SK-N-SH (cell line): ENCODE results near the gene B3GAT3. TPM values are rescaled to one million over a fixed set of nuclear protein-coding genes. Genes with fewer than 3 reads are reported as not detected.
"Not testable (repeated sequence)": the region's sequence is repeated elsewhere in the genome, so short reads cannot be mapped to it uniquely, and the experiment has no call there.

Source experiments
- CTCF ChIA-PET: fragments of 300-600, 350-600 bp; formaldehyde crosslinking; extraction: SDS; loops from one replicate; lab custom pipeline; 2021; lab: Yijun Ruan, JAX
- POLR2A ChIA-PET: fragments of 350-600 bp; sonication (Branson Sonifier 250); formaldehyde crosslinking; extraction: SDS; loops from one replicate; lab custom pipeline; 2020; ENCODE audit warnings: antibody characterized with exemption, inconsistent platforms; lab: Yijun Ruan, JAX
- DNase-seq: peaks from one replicate; pipeline ENCODE4 v3.0.0; 2012
- H2AFZ ChIP-seq: fragments of 200-600 bp; sonication (generic); 2 replicates; pipeline ENCODE4 v1.8.1; 2016; ENCODE audit warnings: antibody characterized with exemption, mild to moderate bottlenecking, low read depth
- H3F3A ChIP-seq: fragments of 200-600 bp; sonication (generic); replicated peaks from 2 replicates; pipeline ENCODE3; 2016; ENCODE audit warnings: antibody characterized with exemption, mild to moderate bottlenecking; ENCODE audit not compliant: insufficient read depth
- H3K27ac ChIP-seq, 2 experiments: fragments of 200-500 bp in 1 of 2; fragments of 200-600 bp in 1 of 2; sonication (Bioruptor generic) in 1 of 2; sonication (generic), shearing (Covaris generic) in 1 of 2; 2 replicates each; pipeline versions ENCODE4 v1.5.1 to v1.6.1; 2014 to 2016; ENCODE audit warnings: low read depth in 2 of 2, inconsistent platforms in 1 of 2, low read length in 1 of 2, mild to moderate bottlenecking in 1 of 2, mixed read lengths in 1 of 2
- H3K27me3 ChIP-seq: fragments of 200-600 bp; sonication (generic), shearing (Covaris generic); 2 replicates; pipeline ENCODE4 v1.6.1; 2016; ENCODE audit warnings: mixed run types; ENCODE audit not compliant: insufficient read depth
- H3K36me3 ChIP-seq, 2 experiments: fragments of 200-500 bp in 1 of 2; fragments of 200-600 bp in 1 of 2; sonication (Bioruptor generic) in 1 of 2; sonication (generic) in 1 of 2; replicated peaks in 1 of 2; 2 replicates each; pipeline versions ENCODE3 to v1.5.1; 2014 to 2016; ENCODE audit warnings: low read length in 1 of 2, mild to moderate bottlenecking in 1 of 2; ENCODE audit not compliant: insufficient read depth in 2 of 2, control insufficient read depth in 1 of 2
- H3K4me1 ChIP-seq, 2 experiments: fragments of 200-500 bp in 1 of 2; fragments of 200-600 bp in 1 of 2; sonication (Bioruptor generic) in 1 of 2; sonication (generic), shearing (Covaris generic) in 1 of 2; 2 replicates each; pipeline versions ENCODE4 v1.5.1 to v1.6.1; 2014 to 2016; ENCODE audit warnings: low read depth in 1 of 2, low read length in 1 of 2, mixed run types in 1 of 2; ENCODE audit not compliant: insufficient read depth in 2 of 2, control insufficient read depth in 1 of 2
- H3K4me2 ChIP-seq: fragments of 200-600 bp; sonication (generic), shearing (Covaris generic); 2 replicates; pipeline ENCODE4 v1.6.1; 2017; ENCODE audit warnings: mixed run types
- H3K4me3 ChIP-seq, 2 experiments: fragments of 200-500 bp in 1 of 2; fragments of 200-600 bp in 1 of 2; sonication (Bioruptor generic) in 1 of 2; sonication (generic), shearing (Covaris generic) in 1 of 2; 2 replicates each; pipeline versions ENCODE4 v1.5.1 to v1.8.1; 2014 to 2016; ENCODE audit warnings: low read depth in 2 of 2, inconsistent platforms in 1 of 2, low read length in 1 of 2, mild to moderate bottlenecking in 1 of 2, mixed read lengths in 1 of 2, moderate library complexity in 1 of 2
- H3K79me2 ChIP-seq: fragments of 200-600 bp; sonication (generic); 2 replicates; pipeline ENCODE4 v1.8.1; 2017; ENCODE audit warnings: mild to moderate bottlenecking; ENCODE audit not compliant: insufficient read depth
- H3K9ac ChIP-seq: fragments of 200-600 bp; sonication (generic); 2 replicates; pipeline ENCODE4 v1.6.1; 2017; ENCODE audit warnings: mixed run types
- H3K9me2 ChIP-seq: fragments of 200-600 bp; sonication (generic); 2 replicates; pipeline ENCODE4 v1.6.1; 2017; ENCODE audit warnings: mixed run types
- H3K9me3 ChIP-seq: fragments of 200-600 bp; sonication (generic); 2 replicates; pipeline ENCODE4 v1.6.1; 2017; ENCODE audit warnings: mixed run types, mild to moderate bottlenecking, moderate library complexity
- H4K20me1 ChIP-seq: fragments of 200-600 bp; sonication (generic); 2 replicates; pipeline ENCODE4 v1.6.1; 2017; ENCODE audit warnings: mild to moderate bottlenecking, mixed run types; ENCODE audit not compliant: insufficient read depth
- EP300 ChIP-seq, 2 experiments: IDR thresholded peaks; 2 replicates each; pipeline versions ENCODE4 v1.4.0 to v1.6.1; 2012; ENCODE audit warnings: borderline replicate concordance in 1 of 2, low read depth in 1 of 2, low read length in 1 of 2
- FOSL2 ChIP-seq: IDR thresholded peaks from 2 replicates; pipeline ENCODE4 v1.4.0; 2012; ENCODE audit warnings: low read depth, mild to moderate bottlenecking, moderate library complexity, borderline replicate concordance
- FOXJ3 ChIP-seq: sonication (generic); formaldehyde crosslinking; IDR thresholded peaks from 2 replicates; pipeline ENCODE4 v1.5.1; 2020; ENCODE audit warnings: mild to moderate bottlenecking, missing genetic modification reagents
- FOXM1 ChIP-seq: IDR thresholded peaks from 2 replicates; pipeline ENCODE4 v1.4.0; 2012; ENCODE audit warnings: low read depth, mild to moderate bottlenecking
- GABPA ChIP-seq: IDR thresholded peaks from 2 replicates; pipeline ENCODE4 v1.4.0; 2012; ENCODE audit warnings: low read depth, mild to moderate bottlenecking
- MEF2A ChIP-seq: IDR thresholded peaks from 2 replicates; pipeline ENCODE4 v1.4.0; 2012; ENCODE audit warnings: low read depth, borderline replicate concordance
- NFIC ChIP-seq: IDR thresholded peaks from 2 replicates; pipeline ENCODE4 v1.4.0; 2012; ENCODE audit warnings: borderline replicate concordance
- POLR2AphosphoS5 ChIP-seq: IDR thresholded peaks from 2 replicates; pipeline ENCODE4 v1.6.1; 2012; ENCODE audit warnings: low read depth, low read length
- TCF12 ChIP-seq: IDR thresholded peaks from 2 replicates; pipeline ENCODE4 v1.4.0; 2012
- YY1 ChIP-seq: IDR thresholded peaks from 2 replicates; pipeline ENCODE4 v1.4.0; 2012; ENCODE audit warnings: low read depth, mild to moderate bottlenecking
- WGBS: methylation state at CpG from one replicate; pipeline ENCODE4 v1.1.6; 2017; ENCODE audit warnings: low lambda C conversion rate; 5-methylcytosine and 5-hydroxymethylcytosine counted together
- polyA plus RNA-seq, 3 experiments: library from polyadenylated mRNA; depleted of rRNA; stranded (reverse); fragments of >200 nt; gene quantifications; 2 replicates each; pipeline ENCODE4 v1.2.3, GENCODE V29; 2012
- TF ChIP-seq, protein P1 (sequence below): fragments of 200-600 bp; sonication (generic); IDR thresholded peaks from 2 replicates; pipeline ENCODE4 v1.6.1; 2017; ENCODE audit warnings: antibody characterized with exemption, mild to moderate bottlenecking, moderate library complexity
- TF ChIP-seq, protein P2 (sequence below): fragments of 150-350 bp; IDR thresholded peaks from 2 replicates; pipeline ENCODE4 v1.6.1; 2017; ENCODE audit warnings: antibody characterized with exemption, low read length, low read depth, borderline replicate concordance
- TF ChIP-seq, protein P3 (sequence below): IDR thresholded peaks from 2 replicates; pipeline ENCODE4; 2012
- TF ChIP-seq, protein P4 (sequence below): IDR thresholded peaks from 2 replicates; pipeline ENCODE4 v1.6.1; 2012; ENCODE audit warnings: mild to moderate bottlenecking, low read depth, low read length, moderate library complexity

Gene B3GAT3
- polyA plus RNA-seq, 1 of the 3 experiments (the other 2 are of a cell fraction): 104 TPM

DNA sequence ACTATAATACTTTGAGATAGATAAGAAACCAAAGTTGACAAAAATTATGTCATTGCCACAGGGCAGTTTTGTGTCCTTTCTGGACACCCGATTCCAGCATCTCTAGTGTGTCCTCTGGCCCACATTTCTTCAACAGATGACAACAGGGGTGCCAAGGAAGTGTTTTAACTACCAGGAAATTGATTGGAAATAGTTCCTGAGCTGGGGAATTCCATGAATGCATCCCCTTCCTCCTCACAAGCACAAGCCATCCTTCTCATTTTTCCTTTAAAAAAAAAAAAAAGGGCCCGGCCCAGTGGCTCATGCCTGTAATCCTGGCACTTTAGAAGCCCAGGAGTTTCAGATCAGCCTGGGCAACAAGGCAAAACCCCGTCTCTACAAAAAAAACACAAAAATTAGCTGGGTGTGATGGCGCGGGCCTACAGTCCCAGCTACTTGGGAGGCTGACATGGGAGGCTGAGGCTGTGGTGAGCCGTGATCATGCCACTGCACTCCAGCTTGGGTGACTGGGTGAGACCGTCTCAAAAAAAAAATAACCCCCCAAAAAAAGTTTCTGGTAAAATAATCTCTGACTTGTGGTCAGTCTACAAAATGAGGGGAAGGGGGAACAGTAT is 797 bp upstream of the B3GAT3 start (continued):
- TF ChIP-seq FOXJ3 (CRISPR knock-in tag) (no peak), NFIC (no peak), EP300 (IDR thresholded peaks at IDR 0.05; ENCODE audit: borderline replicate concordance in 1 of 2, low read depth in 1 of 2, low read length in 1 of 2) (no peak), MEF2A (no peak)
- TF ChIP-seq, protein P1, sequence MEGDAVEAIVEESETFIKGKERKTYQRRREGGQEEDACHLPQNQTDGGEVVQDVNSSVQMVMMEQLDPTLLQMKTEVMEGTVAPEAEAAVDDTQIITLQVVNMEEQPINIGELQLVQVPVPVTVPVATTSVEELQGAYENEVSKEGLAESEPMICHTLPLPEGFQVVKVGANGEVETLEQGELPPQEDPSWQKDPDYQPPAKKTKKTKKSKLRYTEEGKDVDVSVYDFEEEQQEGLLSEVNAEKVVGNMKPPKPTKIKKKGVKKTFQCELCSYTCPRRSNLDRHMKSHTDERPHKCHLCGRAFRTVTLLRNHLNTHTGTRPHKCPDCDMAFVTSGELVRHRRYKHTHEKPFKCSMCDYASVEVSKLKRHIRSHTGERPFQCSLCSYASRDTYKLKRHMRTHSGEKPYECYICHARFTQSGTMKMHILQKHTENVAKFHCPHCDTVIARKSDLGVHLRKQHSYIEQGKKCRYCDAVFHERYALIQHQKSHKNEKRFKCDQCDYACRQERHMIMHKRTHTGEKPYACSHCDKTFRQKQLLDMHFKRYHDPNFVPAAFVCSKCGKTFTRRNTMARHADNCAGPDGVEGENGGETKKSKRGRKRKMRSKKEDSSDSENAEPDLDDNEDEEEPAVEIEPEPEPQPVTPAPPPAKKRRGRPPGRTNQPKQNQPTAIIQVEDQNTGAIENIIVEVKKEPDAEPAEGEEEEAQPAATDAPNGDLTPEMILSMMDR: no peak
- TF ChIP-seq, protein P2, sequence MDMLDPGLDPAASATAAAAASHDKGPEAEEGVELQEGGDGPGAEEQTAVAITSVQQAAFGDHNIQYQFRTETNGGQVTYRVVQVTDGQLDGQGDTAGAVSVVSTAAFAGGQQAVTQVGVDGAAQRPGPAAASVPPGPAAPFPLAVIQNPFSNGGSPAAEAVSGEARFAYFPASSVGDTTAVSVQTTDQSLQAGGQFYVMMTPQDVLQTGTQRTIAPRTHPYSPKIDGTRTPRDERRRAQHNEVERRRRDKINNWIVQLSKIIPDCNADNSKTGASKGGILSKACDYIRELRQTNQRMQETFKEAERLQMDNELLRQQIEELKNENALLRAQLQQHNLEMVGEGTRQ: no peak

DNA sequence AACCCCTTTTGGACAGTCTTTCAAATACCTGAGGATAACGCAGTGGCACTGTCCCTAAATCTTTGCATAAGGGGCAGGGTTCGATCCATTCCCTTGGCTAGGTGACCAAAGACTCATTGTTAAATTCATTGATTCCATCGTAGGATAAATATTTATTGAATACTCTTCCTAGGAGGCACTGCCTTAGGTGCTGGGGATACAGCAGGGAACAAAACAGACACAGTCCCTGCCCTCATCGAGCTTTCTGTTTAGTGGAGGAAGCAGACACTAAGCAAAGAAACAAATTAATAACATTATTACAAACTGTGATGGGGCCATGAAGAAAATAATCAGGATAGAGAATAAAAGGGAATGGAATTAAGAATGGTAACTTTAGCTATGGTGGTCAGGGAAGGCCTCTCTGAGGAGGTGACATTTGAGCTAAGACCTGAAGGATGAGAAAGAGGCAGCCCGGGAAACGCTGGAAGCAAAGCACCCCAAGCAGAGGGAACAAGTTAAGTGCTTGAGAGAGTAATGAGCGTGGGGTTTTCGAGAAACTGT is 689 bp downstream of the B3GAT3 start:
- POLR2A ChIA-PET: interaction anchor here (0.6 to 3.3 kb wide), 15 partner anchors 8 to 220 kb away, joined by 3 to 37 read pairs (median 7); partner anchors contain the start of genes C11orf98, CSKMT, EEF1G and EML3
- Histone ChIP-seq H4K20me1 (no peaks in the 10 kb centered on the region), H3K4me2 (peak overlapping the region; percentile 94), H3K9ac (peak overlapping the region; percentile 87), H3K79me2 (peaks cover 30% of the 10 kb centered on the region), H3K36me3 (peaks cover 9 to 19% of the 10 kb centered on the region in 2 experiments), H3F3A (peaks cover 35% of the 10 kb centered on the region), H3K27me3 (no peaks in the 10 kb centered on the region), H3K9me3 (no peaks in the 10 kb centered on the region), H3K4me3 (peak overlapping the region; percentile 77 to 92), H3K4me1 (peaks cover 7 to 15% of the 10 kb centered on the region in 2 experiments; a peak in 3 of 4 replicates), H3K27ac (peak overlapping the region; percentile 78 to 86), H2AFZ (peak overlapping the region; percentile 43; the same call in 1 of the 2 replicates), H3K9me2 (no peaks in the 10 kb centered on the region)
- CTCF ChIA-PET: interaction anchor here (0.8 to 2.5 kb wide), 12 partner anchors 8 to 226 kb away, joined by 3 to 16 read pairs (median 4); partner anchors contain the start of genes ROM1, TMEM179B and TUT1
- TF ChIP-seq YY1: no peak
- TF ChIP-seq TCF12: no peak
- TF ChIP-seq, protein P3, sequence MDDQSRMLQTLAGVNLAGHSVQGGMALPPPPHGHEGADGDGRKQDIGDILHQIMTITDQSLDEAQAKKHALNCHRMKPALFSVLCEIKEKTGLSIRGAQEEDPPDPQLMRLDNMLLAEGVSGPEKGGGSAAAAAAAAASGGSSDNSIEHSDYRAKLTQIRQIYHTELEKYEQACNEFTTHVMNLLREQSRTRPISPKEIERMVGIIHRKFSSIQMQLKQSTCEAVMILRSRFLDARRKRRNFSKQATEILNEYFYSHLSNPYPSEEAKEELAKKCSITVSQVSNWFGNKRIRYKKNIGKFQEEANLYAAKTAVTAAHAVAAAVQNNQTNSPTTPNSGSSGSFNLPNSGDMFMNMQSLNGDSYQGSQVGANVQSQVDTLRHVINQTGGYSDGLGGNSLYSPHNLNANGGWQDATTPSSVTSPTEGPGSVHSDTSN: no peak
- TF ChIP-seq POLR2AphosphoS5: no peak
- TF ChIP-seq, protein P2: no peak
- no peak for TF ChIP-seq GABPA
- no peak for TF ChIP-seq FOXM1
- TF ChIP-seq, protein P4, sequence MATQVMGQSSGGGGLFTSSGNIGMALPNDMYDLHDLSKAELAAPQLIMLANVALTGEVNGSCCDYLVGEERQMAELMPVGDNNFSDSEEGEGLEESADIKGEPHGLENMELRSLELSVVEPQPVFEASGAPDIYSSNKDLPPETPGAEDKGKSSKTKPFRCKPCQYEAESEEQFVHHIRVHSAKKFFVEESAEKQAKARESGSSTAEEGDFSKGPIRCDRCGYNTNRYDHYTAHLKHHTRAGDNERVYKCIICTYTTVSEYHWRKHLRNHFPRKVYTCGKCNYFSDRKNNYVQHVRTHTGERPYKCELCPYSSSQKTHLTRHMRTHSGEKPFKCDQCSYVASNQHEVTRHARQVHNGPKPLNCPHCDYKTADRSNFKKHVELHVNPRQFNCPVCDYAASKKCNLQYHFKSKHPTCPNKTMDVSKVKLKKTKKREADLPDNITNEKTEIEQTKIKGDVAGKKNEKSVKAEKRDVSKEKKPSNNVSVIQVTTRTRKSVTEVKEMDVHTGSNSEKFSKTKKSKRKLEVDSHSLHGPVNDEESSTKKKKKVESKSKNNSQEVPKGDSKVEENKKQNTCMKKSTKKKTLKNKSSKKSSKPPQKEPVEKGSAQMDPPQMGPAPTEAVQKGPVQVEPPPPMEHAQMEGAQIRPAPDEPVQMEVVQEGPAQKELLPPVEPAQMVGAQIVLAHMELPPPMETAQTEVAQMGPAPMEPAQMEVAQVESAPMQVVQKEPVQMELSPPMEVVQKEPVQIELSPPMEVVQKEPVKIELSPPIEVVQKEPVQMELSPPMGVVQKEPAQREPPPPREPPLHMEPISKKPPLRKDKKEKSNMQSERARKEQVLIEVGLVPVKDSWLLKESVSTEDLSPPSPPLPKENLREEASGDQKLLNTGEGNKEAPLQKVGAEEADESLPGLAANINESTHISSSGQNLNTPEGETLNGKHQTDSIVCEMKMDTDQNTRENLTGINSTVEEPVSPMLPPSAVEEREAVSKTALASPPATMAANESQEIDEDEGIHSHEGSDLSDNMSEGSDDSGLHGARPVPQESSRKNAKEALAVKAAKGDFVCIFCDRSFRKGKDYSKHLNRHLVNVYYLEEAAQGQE: no peak
- no peak for TF ChIP-seq FOSL2
- WGBS: 19% methylated on average over 8 of the region's 8 CpGs
- no peak for DNase-seq

DNA sequence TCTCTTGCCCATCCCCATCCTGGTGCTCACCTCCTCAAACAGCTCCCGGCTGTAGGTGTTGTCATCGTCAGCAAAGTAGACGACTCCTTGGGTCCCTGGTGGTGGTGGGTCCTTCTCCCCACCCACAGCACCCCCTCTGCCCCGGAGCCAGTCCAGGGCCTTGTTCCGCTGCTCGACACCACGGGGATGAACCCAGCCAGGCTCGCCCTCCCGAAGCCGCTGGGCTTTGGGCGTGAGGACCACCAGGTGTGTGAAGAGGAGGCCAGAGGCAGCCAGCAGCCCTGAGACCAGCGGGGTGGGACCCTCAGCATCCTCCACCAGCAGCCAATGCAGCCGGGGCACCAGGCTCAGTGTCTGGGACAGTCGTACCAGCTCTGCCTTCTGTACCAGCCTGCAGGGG is 4.8 kb downstream of the B3GAT3 start:
- H3K27ac ChIP-seq, H3K9me2 ChIP-seq, H3K36me3 ChIP-seq, DNase-seq, H3K4me3 ChIP-seq, H2AFZ ChIP-seq, H3K9ac ChIP-seq, H3K9me3 ChIP-seq, CTCF ChIA-PET, H4K20me1 ChIP-seq, H3K4me2 ChIP-seq, H3K27me3 ChIP-seq: not testable (repeated sequence)
- Histone ChIP-seq H3K4me1 (peaks cover 15 to 20% of the 10 kb centered on the region in 2 experiments; a peak in 3 of 4 replicates), H3K79me2 (peaks cover 30% of the 10 kb centered on the region), H3F3A (peaks cover 32% of the 10 kb centered on the region)
- POLR2A ChIA-PET: interaction anchor here (1.0 kb wide), 1 partner anchor 49 kb away, joined by 3 read pairs; the partner anchor contains the start of gene CSKMT
- WGBS: 100% methylated on average over 4 of the region's 14 CpGs
